ENCODE measurements around the gene CENPM. TPM values are rescaled to one million over a fixed set of nuclear protein-coding genes. Genes with fewer than 3 reads are reported as not detected.

Gene CENPM, protein sequence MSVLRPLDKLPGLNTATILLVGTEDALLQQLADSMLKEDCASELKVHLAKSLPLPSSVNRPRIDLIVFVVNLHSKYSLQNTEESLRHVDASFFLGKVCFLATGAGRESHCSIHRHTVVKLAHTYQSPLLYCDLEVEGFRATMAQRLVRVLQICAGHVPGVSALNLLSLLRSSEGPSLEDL
- total RNA-seq = 7.6 and 7.8 TPM in 2 replicates

DNA sequence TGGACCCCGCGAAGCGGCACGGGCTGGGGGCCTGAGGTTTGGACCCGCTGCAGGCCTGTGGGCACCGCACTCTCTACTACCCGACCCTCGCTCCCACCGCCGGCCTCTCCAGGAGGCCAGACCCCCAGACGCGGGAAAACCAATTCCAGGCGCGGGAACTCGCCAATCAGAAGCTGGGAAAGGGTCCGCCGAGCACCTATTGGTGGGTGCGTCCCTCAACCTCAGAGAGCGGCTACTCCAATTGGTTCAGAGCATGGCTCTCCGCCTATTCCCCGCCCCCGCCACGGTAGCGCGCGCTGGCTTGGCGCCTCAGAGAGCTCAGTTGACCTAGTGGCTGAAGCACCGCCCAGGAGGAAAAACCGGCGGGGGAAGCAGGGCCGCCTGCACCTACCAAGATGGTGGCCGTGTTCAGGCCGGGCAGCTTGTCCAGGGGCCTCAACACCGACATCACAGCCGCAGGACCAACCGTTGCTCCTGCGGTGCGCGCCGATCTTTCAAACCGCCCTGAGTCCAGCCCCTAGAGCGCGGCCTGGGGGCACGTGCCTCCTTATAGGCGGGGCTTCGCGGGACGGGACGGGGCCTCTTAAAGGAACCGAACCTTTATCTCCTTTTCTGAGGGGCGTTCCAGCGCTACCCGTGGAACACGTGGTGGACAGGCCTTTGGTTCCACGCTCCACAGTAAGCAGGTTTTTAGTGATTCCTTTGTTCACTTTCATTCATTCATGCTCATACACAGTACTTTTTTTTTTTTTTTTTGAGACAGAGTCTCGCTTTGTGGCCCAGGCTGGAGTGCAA, at the start of gene CENPM:
TSS of gene CENPM (minus strand) at position 524 of the 795 bp plus-strand sequence. CDS start at position 448, 76 bp downstream.

DNA sequence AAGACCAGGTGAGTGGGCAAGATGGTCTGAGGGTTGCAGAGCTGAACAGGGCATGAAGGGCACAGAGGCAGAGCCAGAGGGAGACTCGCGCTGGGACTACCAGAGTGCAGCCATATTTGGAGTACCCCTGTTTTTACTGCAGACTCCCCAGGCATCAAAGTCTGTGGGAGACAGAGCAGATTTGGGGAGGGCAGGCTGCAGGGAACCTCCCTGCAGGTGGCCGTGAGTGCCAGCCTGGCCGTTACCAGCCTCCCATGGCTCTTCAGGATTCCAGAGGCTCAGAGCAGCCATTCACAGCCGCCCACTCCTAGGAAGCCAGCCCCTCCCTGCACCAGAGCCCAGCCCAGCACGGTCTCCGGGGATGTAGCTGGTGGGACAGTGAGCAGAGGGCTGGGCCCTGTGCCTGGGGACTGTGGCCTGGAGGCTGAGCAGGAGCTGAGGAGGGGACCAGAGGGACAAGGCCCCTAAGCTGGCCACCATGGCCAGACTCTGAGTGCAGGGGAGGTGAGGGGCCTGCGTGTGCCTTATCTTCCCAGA, 22.2 kb upstream of the CENPM start, which contains the start of gene SEPTIN3:
TSS of gene SEPTIN3 (plus strand) at position 334 of the 537 bp plus-strand sequence. CDS start 2,050 bp downstream, outside the sequence.

DNA sequence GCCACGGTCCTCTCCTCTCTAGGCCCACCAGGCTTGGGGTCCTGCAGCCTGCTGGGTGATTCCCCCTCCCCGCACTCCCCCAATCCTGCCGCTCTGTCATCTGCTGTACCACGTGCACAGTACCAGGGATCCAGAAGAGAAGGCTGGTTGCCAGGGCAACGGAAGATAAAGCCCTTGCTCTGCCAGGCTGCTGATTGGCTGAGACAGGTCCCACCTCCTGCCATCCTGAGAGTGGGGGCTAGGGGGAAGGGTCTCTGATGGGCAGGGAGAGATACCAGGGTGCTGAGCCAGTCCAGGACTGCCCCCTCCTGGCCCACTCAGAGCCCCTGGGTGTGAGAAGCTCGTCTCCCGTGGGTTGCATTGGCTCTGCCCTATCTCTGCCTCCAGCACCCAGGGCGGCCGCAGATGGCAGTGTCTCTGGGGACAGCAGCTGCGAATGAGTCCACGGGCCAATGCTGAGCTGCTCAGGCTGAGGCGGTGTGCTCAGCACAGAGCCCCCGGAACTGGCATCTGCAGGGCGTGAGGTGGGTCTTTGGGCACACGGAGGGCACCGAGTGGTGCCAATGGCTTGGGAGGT, 5.0 kb upstream of the CENPM start, which contains the start of gene SMIM45:
TSS of gene SMIM45 (plus strand) at position 253 of the 577 bp plus-strand sequence.

DNA sequence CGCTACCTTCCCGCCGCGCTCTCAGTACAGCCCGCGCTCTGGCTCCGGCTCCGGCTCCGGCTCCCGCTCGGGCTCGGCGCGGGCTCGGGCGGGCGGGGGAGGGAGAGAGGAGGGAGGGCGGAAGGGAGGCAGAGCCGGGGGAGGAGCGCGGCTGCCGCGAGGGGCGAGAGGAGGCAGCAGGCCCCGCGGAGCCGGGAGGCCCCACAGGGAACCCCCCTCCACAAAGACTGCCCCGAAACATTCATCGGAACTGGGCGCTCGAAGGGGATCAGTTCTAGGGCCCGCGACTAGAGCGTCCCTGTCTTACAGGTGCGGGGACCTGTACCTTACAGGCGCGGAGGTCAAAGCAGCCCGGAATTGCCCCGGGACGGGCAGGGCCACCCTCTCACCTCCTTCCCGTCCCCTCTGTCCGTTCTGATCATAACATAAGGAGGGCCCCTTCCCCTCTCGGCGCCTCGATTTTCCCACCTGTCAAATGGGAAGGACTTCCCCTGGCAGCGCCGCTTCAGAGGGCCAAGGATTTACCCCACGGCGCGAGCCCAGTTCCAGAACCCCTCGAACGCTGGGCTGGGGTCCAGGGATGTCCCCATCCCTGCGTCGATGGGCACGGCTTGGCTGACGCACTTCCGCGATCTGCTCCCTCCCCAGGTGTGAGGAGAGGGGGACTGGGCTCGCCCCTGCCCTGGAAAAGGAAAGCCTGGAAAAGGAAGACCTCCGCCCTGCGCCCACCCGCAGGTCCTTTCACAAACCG, 31.7 kb downstream of the CENPM start, which contains the start of gene SHISA8:
TSS of gene SHISA8 (minus strand) at position 40 of the 751 bp plus-strand sequence. CDS start 407 bp downstream, outside the sequence.

Small RNAs within 50 kb of the gene (small RNA-seq; reads per million reads assigned to genes)
- 21.9 reads per million, percentile 96 among the genes with 10 or more reads in this experiment for gene MIR33A

Other genes starting within 250 kb of the CENPM start
- 2.5 and 3.2 TPM in 2 replicates for gene MEI1, start 247.6 kb downstream of the CENPM start, total RNA-seq
- 8.2 and 8.8 TPM in 2 replicates for gene CCDC134, start 146.5 kb downstream of the CENPM start, total RNA-seq
- 47.1 and 51.2 TPM in 2 replicates for gene SREBF2, start 114.0 kb downstream of the CENPM start, total RNA-seq
- gene SHISA8, start 32.1 kb downstream of the CENPM start, total RNA-seq = not detected in 2 replicates
- 0.11 and 0.26 TPM in 2 replicates for gene TNFRSF13C, start 20.3 kb downstream of the CENPM start, total RNA-seq
- gene SEPTIN3, start 22.3 kb upstream of the CENPM start, total RNA-seq = under 0.01 and 0.22 TPM in 2 replicates
- gene WBP2NL, start 51.6 kb upstream of the CENPM start, total RNA-seq = 0.76 and 1.2 TPM in 2 replicates
- gene NAGA, start 123.7 kb upstream of the CENPM start, total RNA-seq = 44.6 and 46.0 TPM in 2 replicates
- 16.2 and 23.1 TPM in 2 replicates for gene PHETA2, start 127.1 kb upstream of the CENPM start, total RNA-seq
- gene SMDT1, start 132.5 kb upstream of the CENPM start, total RNA-seq = 6.7 and 8.2 TPM in 2 replicates
- gene NDUFA6, start 143.6 kb upstream of the CENPM start, total RNA-seq = 46.5 and 56.2 TPM in 2 replicates
- gene CYP2D6, start 183.7 kb upstream of the CENPM start, total RNA-seq = 0.13 and 0.22 TPM in 2 replicates